ENCODE results near the gene KLRC3. TPM values are rescaled to one million over a fixed set of nuclear protein-coding genes. Genes with fewer than 3 reads are reported as not detected.

Gene KLRC3
- total and polyA plus RNA-seq, 2 donors (not counting 1 experiment from before 2014, with no cell fraction given): not detected

DNA sequence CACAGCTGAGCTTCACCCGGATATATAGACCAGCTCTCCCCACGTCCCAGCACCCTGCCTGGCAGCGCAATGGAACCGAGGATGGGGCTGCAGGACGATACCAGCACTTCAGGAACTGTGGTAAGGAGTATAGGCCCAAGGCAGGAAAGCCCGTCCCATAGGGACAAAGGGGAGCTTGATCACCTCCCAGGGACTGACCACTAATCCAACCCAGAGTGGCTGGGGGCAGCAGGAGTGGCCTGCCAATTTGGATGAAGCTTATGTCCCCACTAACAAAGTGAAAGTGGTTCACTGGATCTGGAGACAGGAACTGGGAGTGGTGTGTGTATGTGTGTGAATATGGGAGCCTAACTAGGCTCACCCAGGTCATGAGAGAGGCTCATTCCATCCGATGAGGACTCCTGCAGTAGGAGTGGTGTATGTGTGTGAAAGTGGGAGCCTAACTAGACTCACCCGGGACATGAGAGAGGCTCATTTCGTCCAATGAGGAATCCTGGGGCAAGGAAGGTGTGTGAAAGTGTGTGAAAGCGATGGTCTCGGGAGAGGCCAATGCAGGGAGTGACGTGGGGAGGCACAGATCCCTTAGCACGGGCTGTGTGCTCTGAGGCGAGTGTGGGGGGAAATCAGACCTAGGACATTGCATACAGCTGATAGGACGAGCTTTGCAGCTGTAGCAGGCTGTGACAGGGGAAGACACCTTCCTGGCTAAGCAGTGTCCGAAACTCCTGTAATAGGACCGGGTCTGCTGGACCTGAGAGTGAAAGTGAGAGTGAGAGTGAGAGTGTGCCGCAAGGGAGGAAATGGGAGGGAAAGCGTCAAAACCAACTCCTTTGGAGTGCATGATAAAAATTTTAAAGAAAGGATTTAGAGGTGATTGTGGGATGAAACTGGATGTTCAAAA lies 56.2 kb downstream of the KLRC3 start:
- no peaks in the 10 kb centered on the region for H4K20me1 ChIP-seq (ENCODE audit: control insufficient read depth, extremely low read depth, insufficient read depth, low read length)
- H3K79me2 ChIP-seq (ENCODE audit: control insufficient read depth, insufficient read depth, low read length): no peaks in the 10 kb centered on the region
- peak overlapping the region; percentile 75 for H3K27ac ChIP-seq (ENCODE audit: insufficient read depth, low read length)
- H2AFZ ChIP-seq (ENCODE audit: low read length): peak overlapping the region; percentile 100
- no peaks in the 10 kb centered on the region for H3K9me3 ChIP-seq (ENCODE audit: control insufficient read depth, insufficient read depth, low read depth, low read length)
- DNase-seq (ENCODE audit: low read depth in 2 of 2): peak; percentile 50 to 65
- no peaks in the 10 kb centered on the region for H3K27me3 ChIP-seq (ENCODE audit: control insufficient read depth, insufficient read depth, low read length)
- TF ChIP-seq, protein P1, sequence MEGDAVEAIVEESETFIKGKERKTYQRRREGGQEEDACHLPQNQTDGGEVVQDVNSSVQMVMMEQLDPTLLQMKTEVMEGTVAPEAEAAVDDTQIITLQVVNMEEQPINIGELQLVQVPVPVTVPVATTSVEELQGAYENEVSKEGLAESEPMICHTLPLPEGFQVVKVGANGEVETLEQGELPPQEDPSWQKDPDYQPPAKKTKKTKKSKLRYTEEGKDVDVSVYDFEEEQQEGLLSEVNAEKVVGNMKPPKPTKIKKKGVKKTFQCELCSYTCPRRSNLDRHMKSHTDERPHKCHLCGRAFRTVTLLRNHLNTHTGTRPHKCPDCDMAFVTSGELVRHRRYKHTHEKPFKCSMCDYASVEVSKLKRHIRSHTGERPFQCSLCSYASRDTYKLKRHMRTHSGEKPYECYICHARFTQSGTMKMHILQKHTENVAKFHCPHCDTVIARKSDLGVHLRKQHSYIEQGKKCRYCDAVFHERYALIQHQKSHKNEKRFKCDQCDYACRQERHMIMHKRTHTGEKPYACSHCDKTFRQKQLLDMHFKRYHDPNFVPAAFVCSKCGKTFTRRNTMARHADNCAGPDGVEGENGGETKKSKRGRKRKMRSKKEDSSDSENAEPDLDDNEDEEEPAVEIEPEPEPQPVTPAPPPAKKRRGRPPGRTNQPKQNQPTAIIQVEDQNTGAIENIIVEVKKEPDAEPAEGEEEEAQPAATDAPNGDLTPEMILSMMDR (conservative IDR thresholded peaks at IDR 0.05 in 1 of 2, IDR thresholded peaks at IDR 0.05 in 1 of 2; ENCODE audit: low read depth in 1 of 2, low read length in 2 of 2): no peak
- no peak for TF ChIP-seq EZH2 (IDR thresholded peaks at IDR 0.05; ENCODE audit: low read length, missing control alignments)
- peak overlapping the region; percentile 85 for H3K4me2 ChIP-seq (ENCODE audit: extremely low read depth, insufficient read depth, low read length)
- peak overlapping the region; percentile 59 to 88 (median 67) for H3K4me3 ChIP-seq (replicated peaks in 1 of 4; ENCODE audit: control extremely low read depth in 1 of 4, insufficient read depth in 1 of 4, low read depth in 3 of 4, low read length in 4 of 4)
- H3K36me3 ChIP-seq (ENCODE audit: control insufficient read depth, insufficient read depth, low read length): no peaks in the 10 kb centered on the region
- H3K4me1 ChIP-seq (ENCODE audit: control insufficient read depth, extremely low read depth, insufficient read depth, low read length): peaks cover 9% of the 10 kb centered on the region
- peak overlapping the region; percentile 52 for H3K9ac ChIP-seq (ENCODE audit: insufficient read depth, low read length)

- Histone ChIP-seq H3K79me2 (ENCODE audit: control insufficient read depth, insufficient read depth, low read length) (no peaks in the 10 kb centered on the region), H3K27ac (ENCODE audit: insufficient read depth, low read length) (no peak overlapping the region), H3K36me3 (ENCODE audit: control insufficient read depth, insufficient read depth, low read length) (no peaks in the 10 kb centered on the region), H3K9me3 (ENCODE audit: control insufficient read depth, insufficient read depth, low read depth, low read length) (no peaks in the 10 kb centered on the region), H3K4me2 (ENCODE audit: extremely low read depth, insufficient read depth, low read length) (peak overlapping the region; percentile 85), H3K27me3 (ENCODE audit: control insufficient read depth, insufficient read depth, low read length) (no peaks in the 10 kb centered on the region), H3K4me1 (ENCODE audit: control insufficient read depth, extremely low read depth, insufficient read depth, low read length) (peaks cover 9% of the 10 kb centered on the region), H2AFZ (ENCODE audit: low read length) (peak overlapping the region; percentile 100), H3K9ac (ENCODE audit: insufficient read depth, low read length) (no peak overlapping the region), H3K4me3 (replicated peaks in 1 of 4; ENCODE audit: control extremely low read depth in 1 of 4, insufficient read depth in 1 of 4, low read depth in 3 of 4, low read length in 4 of 4) (peak overlapping the region in 2 of 4 experiments; percentile 73 to 88), H4K20me1 (ENCODE audit: control insufficient read depth, extremely low read depth, insufficient read depth, low read length) (no peaks in the 10 kb centered on the region)
- no peak for DNase-seq (ENCODE audit: low read depth in 2 of 2)
- TF ChIP-seq, protein P1 (conservative IDR thresholded peaks at IDR 0.05 in 1 of 2, IDR thresholded peaks at IDR 0.05 in 1 of 2; ENCODE audit: low read depth in 1 of 2, low read length in 2 of 2): no peak
- no peak for TF ChIP-seq EZH2 (IDR thresholded peaks at IDR 0.05; ENCODE audit: low read length, missing control alignments)
Measured at GRCh38 chr12:10363658-10363913, 56.8 kb downstream of the KLRC3 start.

- H3K27ac ChIP-seq (ENCODE audit: insufficient read depth, low read length): no peak overlapping the region
- H3K4me2 ChIP-seq (ENCODE audit: extremely low read depth, insufficient read depth, low read length): no peak overlapping the region
- DNase-seq (ENCODE audit: low read depth in 2 of 2): peak in 1 of 2 donors; percentile 48
- no peaks in the 10 kb centered on the region for H4K20me1 ChIP-seq (ENCODE audit: control insufficient read depth, extremely low read depth, insufficient read depth, low read length)
- TF ChIP-seq EZH2 (IDR thresholded peaks at IDR 0.05; ENCODE audit: low read length, missing control alignments): no peak
- TF ChIP-seq, protein P1 (conservative IDR thresholded peaks at IDR 0.05 in 1 of 2, IDR thresholded peaks at IDR 0.05 in 1 of 2; ENCODE audit: low read depth in 1 of 2, low read length in 2 of 2): no peak
- H3K27me3 ChIP-seq (ENCODE audit: control insufficient read depth, insufficient read depth, low read length): no peaks in the 10 kb centered on the region
- H3K9me3 ChIP-seq (ENCODE audit: control insufficient read depth, insufficient read depth, low read depth, low read length): no peaks in the 10 kb centered on the region
- H3K4me3 ChIP-seq (replicated peaks in 1 of 4; ENCODE audit: control extremely low read depth in 1 of 4, insufficient read depth in 1 of 4, low read depth in 3 of 4, low read length in 4 of 4): no peak overlapping the region
- no peak overlapping the region for H2AFZ ChIP-seq (ENCODE audit: low read length)
- H3K9ac ChIP-seq (ENCODE audit: insufficient read depth, low read length): no peak overlapping the region
- H3K79me2 ChIP-seq (ENCODE audit: control insufficient read depth, insufficient read depth, low read length): no peaks in the 10 kb centered on the region
- H3K4me1 ChIP-seq (ENCODE audit: control insufficient read depth, extremely low read depth, insufficient read depth, low read length): peaks cover 9% of the 10 kb centered on the region
- H3K36me3 ChIP-seq (ENCODE audit: control insufficient read depth, insufficient read depth, low read length): no peaks in the 10 kb centered on the region
Measured at GRCh38 chr12:10362828-10363657, 57.4 kb downstream of the KLRC3 start.

Measured in fibroblast of lung (primary cell).